GM21528 (cell line): ENCODE measurements around the gene NOSTRIN.
A peak's percentile ranks its signal among the peaks of the same experiment; 100 is the strongest.
"Not testable (repeated sequence)": the region's sequence is repeated elsewhere in the genome, so short reads cannot be mapped to it uniquely, and the experiment has no call there.

Source experiments
- ATAC-seq: cut with Tn5 transposase; IDR thresholded peaks from one replicate; pipeline ENCODE4 v1.9.1; 2021; ENCODE audit warnings: mild to moderate bottlenecking, moderate library complexity; ENCODE audit not compliant: unreplicated experiment, low FRiP score

Gene NOSTRIN

DNA sequence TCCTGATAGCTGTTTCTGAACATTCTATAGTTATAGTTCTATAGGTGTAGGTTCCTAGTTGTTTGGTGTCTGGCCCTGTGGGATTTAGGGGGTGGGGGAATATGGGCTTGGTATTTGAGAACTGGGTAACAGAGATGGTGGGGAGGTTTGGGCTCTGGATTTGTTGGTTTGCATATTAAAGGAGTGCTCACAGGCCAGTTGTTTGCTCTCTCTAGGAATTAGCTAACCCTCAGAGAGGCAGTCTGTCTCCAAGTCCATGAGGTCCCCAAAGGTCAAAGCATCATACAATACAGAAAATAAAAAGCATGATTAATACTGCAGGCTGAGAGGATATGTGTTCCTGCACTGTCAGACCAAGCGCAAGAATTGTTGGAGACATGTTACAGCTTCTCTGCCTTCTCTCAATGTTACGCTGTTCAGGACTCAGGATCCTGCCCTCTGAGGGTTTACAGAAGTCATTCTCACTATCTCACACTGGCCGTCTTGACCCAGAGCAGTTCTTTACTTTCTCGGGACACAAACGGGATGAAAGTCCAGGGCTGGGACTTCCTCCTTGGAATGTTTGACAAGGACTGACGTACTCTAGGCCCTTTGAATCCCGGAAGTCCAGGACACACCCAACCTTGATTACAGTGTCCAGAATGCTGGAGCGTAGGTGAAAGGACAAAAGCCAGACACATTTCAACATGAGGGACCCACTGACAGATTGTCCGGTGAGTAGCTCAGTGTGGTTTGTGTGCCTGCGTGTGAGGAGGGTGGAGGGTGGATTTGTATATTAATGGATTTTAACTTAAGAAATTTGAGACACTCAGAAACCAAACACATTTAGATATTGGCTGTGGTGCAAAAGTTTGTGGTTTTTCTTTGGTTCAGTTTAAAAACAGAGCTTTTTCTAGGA, at the start of gene NOSTRIN:
Gene NOSTRIN, plus strand, starts transcription at position 677 of the 898 bp plus-strand sequence. Its CDS starts 10 bp downstream, at position 687.
- no peak for ATAC-seq

- ATAC-seq = no peak
Measured at GRCh38 chr2:168753765-168754329, 48.6 kb upstream of the NOSTRIN start.

- ATAC-seq = no peak
Measured at GRCh38 chr2:168757223-168757622, 45.2 kb upstream of the NOSTRIN start.

- ATAC-seq = peak; percentile 78
Measured at GRCh38 chr2:168758970-168759820, 43.2 kb upstream of the NOSTRIN start.

DNA sequence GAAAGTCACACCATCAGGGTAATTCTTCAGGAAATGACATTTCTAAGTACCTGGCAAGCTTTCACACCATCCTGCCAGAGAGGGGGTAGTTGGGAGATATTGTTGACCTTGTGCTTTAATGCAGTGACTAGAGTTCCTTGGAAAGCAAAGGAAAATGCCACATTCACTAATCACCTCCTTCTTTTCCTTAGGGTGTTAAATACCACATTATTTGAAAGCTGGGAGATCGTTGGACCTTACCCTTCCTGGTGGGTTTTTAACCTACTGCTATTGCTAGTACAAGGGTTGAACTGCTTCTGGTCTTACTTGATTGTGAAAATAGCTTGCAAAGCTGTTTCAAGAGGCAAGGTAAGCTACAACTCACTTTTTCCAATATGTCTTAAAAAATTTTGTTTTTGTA, 37.0 kb upstream of the NOSTRIN start:
- no peak for ATAC-seq

DNA sequence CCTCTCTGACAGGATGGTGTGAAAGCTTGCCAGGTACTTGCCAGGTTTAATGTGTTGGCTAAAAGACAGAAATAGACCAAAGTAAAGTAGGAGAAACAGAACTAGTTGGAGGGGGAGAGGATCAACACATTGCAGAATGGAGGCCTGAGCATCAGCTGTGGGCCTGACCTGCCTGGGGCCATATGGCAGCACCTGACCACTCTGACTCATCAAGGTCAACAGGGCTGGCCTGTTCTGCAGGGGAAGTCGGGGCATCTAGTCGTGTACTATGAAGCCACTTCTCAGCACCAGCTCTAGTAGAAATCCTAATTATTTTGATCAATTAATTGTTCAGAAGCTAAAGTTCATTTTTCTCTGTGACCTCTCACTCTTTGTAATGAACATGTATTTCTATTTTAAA, 35.8 kb upstream of the NOSTRIN start:
- ATAC-seq = no peak

- no peak for ATAC-seq
Measured at GRCh38 chr2:168767258-168767657, 35.2 kb upstream of the NOSTRIN start.

- not testable (repeated sequence) for ATAC-seq
Measured at GRCh38 chr2:168768357-168768756, 34.1 kb upstream of the NOSTRIN start.

DNA sequence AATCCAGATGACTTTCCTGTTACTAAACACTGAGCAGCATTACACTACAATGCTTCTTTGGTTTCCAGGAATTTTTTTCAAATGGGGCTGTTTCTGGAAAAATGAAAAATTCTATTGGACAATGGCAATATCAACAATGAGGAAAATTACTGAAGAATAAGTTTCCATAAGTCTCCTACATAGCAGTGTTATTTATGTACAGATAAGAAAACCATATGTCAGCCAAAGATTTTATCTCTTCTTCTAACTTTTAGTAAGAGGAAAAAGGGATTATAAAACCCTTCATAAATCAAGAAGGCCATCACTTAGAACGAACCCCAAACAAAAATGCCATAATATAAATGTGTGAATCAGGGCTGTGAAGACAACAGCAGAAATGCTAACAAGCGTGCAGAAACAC, 31.6 kb upstream of the NOSTRIN start:
- ATAC-seq = no peak

GRCh38 chr2:168772704-168773103, 29.7 kb upstream of the NOSTRIN start:
- ATAC-seq = no peak

DNA sequence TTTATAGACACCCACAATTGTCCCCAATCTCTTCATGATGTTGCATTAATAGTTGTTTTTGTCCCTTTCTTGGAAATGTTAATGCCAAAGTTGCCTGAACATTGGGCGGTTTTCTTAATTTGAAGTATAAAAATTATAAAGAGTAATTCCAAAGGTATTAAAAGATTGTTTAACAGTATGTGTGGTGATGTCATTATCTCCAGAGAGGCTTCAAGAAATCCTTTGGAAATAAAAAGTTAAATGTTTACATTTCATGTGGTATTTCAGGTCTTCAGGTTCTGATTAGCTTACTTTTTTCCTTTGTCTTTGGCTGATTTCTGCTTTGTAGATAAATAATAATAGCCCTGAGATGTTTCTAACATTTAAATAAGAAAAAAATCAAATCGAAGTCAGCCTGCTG, 29.3 kb upstream of the NOSTRIN start:
- ATAC-seq = no peak

DNA sequence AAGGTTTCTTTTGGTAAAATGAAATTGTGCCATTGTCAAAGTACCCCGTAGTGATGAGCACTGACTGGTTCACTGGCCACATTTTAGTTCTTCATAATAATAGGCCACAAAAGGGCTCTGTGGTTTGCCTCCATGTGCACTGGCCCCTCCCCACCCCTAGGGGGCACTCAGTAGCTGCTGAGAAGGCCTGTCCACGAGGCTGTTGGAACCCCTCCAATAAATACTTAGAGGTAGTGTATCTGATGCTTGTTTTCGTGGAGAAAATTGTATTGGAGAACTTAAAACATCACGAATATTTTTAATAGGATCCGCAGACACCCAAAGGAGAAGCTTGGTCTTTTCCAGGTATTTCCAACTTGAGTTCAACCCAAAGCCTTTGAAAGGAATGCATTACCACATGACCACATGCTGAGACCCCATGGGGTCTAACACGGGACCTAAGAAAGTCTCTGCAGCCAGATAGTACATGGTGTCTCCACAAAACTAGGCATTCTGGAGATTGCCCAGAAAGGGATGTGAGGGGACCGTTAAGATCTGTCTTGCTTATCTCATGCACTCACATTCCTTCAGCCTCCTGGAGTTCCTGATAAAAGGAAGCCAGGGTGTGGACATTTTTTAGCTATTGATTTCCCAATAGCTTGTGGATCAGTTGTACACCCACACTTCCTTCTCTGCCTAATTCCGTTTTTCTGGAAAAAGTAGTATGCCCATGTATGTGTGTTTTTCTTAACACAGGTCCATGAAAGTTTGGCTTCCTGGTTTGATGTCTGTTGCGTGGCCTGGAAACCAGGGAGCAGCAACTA, 28.5 kb upstream of the NOSTRIN start:
- ATAC-seq = no peak

DNA sequence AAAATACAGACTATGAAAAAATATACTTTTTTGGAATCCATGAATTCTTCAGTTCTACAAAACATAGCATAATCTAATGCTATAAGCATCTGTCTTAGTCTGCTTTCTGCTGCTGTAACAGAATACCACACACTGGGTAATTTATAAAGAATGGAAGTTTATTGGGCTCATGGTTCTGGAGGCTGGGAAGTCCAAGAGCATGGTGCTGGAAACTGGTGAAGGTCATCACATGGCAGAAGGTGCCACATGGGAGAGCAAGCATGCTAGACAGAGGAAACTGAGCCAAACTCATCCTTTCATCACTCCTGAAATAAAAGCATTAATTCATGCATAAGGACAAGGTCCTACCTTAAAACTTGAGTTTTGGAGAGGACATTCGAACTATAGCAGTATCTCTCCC, 26.6 kb upstream of the NOSTRIN start:
- no peak for ATAC-seq

DNA sequence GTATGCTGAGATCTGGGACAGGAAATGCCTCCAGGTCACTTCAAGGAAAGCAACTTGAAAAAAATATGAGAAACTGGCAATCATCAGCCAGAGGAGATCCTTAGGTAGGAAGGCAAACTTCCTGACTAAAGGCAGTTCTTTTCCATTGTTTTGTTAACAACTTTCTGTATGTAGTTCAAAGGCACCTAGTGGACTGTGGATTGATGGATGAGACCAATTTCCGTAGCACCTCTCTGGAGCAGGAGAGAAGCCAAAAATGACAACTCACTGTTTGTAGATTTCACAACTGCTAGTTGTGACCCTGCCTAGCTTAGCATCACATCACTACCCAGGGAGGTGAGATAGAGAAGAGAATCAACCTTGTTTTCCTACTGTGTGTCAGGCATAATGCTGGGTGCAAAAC, 21.8 kb upstream of the NOSTRIN start:
- ATAC-seq = no peak

DNA sequence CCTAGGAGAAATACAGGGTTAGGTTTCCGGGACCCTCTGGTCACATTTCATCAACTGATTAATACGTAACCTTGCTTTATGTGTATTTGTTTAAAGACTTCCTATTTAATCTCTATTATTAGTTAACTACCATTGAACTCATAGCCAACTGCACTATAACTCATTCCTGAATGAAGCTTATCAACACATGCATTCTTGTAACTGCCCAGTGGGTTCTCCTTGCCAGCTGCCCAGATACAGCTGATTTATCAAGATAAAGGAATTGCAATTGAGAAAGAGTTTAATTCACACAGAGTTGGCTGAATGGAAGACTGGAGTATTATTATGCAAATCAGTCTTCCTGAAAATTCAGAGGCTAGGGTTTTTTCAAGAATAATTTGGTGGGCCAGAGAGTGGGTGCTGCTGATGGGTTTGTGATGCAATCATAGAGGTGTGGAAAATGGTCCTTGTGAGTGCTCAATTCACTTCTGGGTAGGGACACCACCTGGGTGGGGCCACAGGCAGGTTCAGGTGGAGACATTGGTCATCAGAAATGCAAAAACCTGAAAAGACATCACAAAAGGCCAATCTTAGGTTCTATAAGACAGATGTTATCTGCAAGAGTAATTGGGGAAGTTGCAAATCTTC, 21.1 kb upstream of the NOSTRIN start:
- no peak for ATAC-seq

DNA sequence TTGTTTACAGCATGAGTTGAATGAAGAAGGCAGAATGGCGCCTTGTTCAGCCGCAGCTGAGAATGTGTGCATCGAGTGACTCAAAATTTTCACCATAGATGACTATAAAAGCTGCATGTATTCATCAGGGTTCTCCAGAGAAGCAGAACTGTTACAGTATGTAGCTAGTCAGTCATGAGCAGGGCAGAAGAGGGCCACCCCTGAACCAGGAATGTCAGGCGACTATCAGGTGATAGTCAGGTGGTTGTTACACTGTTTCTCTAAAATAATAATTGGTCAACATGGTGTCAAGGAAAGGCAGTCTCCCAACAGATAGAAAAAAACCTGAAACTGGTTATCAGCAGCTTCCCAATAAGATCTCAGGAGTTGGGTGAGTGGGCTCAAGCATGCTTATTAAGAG, 20.2 kb upstream of the NOSTRIN start:
- no peak for ATAC-seq

DNA sequence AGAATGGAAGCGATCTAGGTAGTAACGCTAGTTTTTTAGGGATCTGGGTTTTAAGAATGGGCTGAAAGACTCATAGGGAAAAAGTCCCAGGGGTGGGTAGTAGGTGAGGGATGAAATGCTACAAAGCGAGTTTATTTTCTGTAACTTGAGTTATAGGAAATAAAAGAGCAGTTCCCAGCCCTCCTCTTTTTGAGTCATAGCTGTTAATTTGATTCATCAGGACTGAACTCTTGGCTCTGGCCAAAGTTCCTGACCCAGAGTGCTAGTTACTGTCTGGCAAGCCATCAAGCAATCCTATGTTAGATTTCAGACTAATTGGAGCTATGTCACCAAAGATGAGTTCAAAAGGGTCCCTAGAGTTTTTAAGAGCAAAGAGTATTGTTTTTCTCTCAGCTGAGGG, 17.4 kb upstream of the NOSTRIN start:
- no peak for ATAC-seq

DNA sequence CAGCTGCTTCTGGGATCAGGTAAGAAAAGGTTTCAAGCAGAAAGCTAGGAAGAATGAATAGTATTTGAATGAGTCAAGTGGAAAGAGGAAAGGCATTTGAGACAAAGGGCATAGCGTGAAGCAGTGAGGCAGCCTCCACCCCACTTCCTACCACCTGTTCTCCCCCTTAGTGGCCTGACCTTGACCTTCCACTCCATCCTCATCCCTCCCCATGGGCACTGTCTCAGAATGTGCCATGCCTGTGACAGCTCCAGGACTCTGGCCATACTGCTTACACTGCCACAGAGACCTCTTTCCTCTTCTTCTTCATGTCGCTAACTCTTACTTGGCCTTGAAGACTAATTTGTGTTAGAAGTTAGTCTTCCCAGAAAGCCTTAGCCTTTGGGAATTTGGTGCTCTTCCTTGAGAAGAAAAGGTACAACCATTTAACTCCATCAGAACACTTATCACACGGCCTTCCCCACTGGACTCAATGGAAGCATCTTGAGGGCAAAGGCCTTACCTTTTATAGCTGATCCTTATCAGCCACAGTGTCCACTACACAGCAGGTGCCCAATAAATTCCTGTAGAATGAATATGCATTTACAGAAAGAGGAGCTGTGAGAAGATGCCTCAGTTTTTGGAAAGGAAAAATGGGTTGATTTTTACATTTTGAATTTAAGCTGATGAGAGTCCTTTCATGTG, 15.2 kb upstream of the NOSTRIN start:
- no peak for ATAC-seq

- no peak for ATAC-seq
Measured at GRCh38 chr2:168787782-168788376, 14.6 kb upstream of the NOSTRIN start.
